COR-L47 (cell line): Measurements from ENCODE around the gene APOA1.
A peak's percentile ranks its signal among the peaks of the same experiment; 100 is the strongest.

Source experiments
- DNase-seq: peaks from one replicate; lab custom pipeline; 2025; lab: John Stamatoyannopoulos, UW

APOA1 gene

GRCh38 chr11:116788534-116788933 lies 48.9 kb downstream of the APOA1 start:
- DNase-seq, result no peak

- peak; percentile 60 for DNase-seq
Measured at GRCh38 chr11:116787786-116788486, 49.5 kb downstream of the APOA1 start, which contains the start of gene ZPR1. ZPR1 (minus strand) TSS chr11:116788023; CDS start chr11:116787990, 33 bp downstream.

GRCh38 chr11:116787436-116787785 lies 50.0 kb downstream of the APOA1 start:
- no peak for DNase-seq

- DNase-seq, result no peak
Measured at GRCh38 chr11:116786966-116787365, 50.5 kb downstream of the APOA1 start.

- DNase-seq, result no peak
Measured at GRCh38 chr11:116786326-116786725, 51.1 kb downstream of the APOA1 start.
